Body of pancreas (tissue), 4 donors: ENCODE data around the gene VSTM2A. TPM values are rescaled to one million over a fixed set of nuclear protein-coding genes. Genes with fewer than 3 reads are reported as not detected.
"Not testable (repeated sequence)": the region's sequence is repeated elsewhere in the genome, so short reads cannot be mapped to it uniquely, and the experiment has no call there.

Source experiments
- ATAC-seq: fragments of 150-250 bp; one replicate; pipeline ENCODE4 v1.9.1; 2016
- DNase-seq, 4 donors: peaks; one replicate each; pipeline ENCODE4 v3.0.0-alpha.2; 2019
- H3K27ac ChIP-seq, 4 donors: fragments of 200-600 bp; sonication (generic); 1 replicate in 3 of 4; 2 replicates in 1 of 4; pipeline versions ENCODE4 v1.5.1 to v1.6.1; 2016 to 2019; ENCODE audit warnings: mild to moderate bottlenecking in 1 of 4, mixed read lengths in 1 of 4, moderate library complexity in 1 of 4
- H3K27me3 ChIP-seq, 2 donors: fragments of 200-600 bp; sonication (generic); one replicate each; pipeline ENCODE4 v1.6.0; 2016; ENCODE audit warnings: mild to moderate bottlenecking in 1 of 2
- H3K36me3 ChIP-seq, 2 donors: fragments of 200-600 bp; sonication (generic); replicated peaks in 1 of 2; 2 replicates each; pipeline ENCODE4 v1.5.1; 2016; ENCODE audit warnings: low read depth in 2 of 2; ENCODE audit not compliant: insufficient read depth in 1 of 2
- H3K4me1 ChIP-seq: fragments of 200-600 bp; sonication (generic); one replicate; pipeline ENCODE4 v1.6.0; 2016
- H3K4me3 ChIP-seq, 2 donors: fragments of 200-600 bp; sonication (generic); 1 replicate in 1 of 2; 2 replicates in 1 of 2; pipeline ENCODE4 v1.5.1; 2016 to 2019
- H3K9me3 ChIP-seq, 3 donors: fragments of 200-600 bp; sonication (generic); 1 replicate in 2 of 3; 2 replicates in 1 of 3; pipeline ENCODE4 v1.5.1; 2016
- CTCF ChIP-seq, 7 experiments: fragments of 450-650 bp in 4 of 7; fragments of 200-600 bp in 3 of 7; sonication (generic) in 3 of 7; IDR thresholded peaks; one replicate each; pipeline ENCODE4 v1.5.1; 2016 to 2019; ENCODE audit warnings: antibody characterized with exemption in 7 of 7
- POLR2A ChIP-seq, 3 donors: fragments of 450-650 bp; IDR thresholded peaks; one replicate each; pipeline ENCODE4 v1.6.1; 2016; ENCODE audit warnings: antibody characterized with exemption in 3 of 3, mild to moderate bottlenecking in 2 of 3
- WGBS, 2 donors: methylation state at CpG; one replicate each; pipeline ENCODE4 v1.1.5; 2017; 5-methylcytosine and 5-hydroxymethylcytosine counted together
- intact Hi-C: fragments of 100-400 bp; cut with DNase I; formaldehyde crosslinking; loops from one replicate; pipeline ENCODE4 v1.15.1; 2023
- total RNA-seq, 2 donors: library from RNA; depleted of rRNA; stranded (reverse); fragments of >200 nt; gene quantifications; one replicate each; pipeline ENCODE4 v1.1.0, GENCODE V29; 2016

VSTM2A gene
- under 1 TPM in 1 of 2 donors, not detected in 1; 0.26 TPM for total RNA-seq

GRCh38 chr7:54541669-54542625 is at the start of gene VSTM2A:
Gene VSTM2A, plus strand, starts transcription at chr7:54542375. Its CDS starts 356 bp downstream, at chr7:54542731.
- DNase-seq (peak in 1 of 4 donors; percentile 33), ATAC-seq (peak; percentile 30)
- intact Hi-C loops = no loop called here
- H3K27me3 ChIP-seq = peaks cover 0 to 22% of the 10 kb centered on the region in 2 donors
- WGBS, 2 donors = 2 to 3% methylated on average over 30 to 63 of the region's 64 CpGs
- peaks cover 17% of the 10 kb centered on the region for H3K4me1 ChIP-seq
- no peaks in the 10 kb centered on the region for H3K9me3 ChIP-seq
- H3K4me3 ChIP-seq = no peak within 1 kb of the TSS
- TF ChIP-seq CTCF (IDR thresholded peaks at IDR 0.05) (no peak), POLR2A (IDR thresholded peaks at IDR 0.05) (no peak)
- H3K36me3 ChIP-seq = no peaks in the 10 kb centered on the region
- H3K27ac ChIP-seq = no peak within 1 kb of the TSS

GRCh38 chr7:54504531-54504930 is 37.6 kb upstream of the VSTM2A start:
- H3K4me1 ChIP-seq, H3K36me3 ChIP-seq, H3K4me3 ChIP-seq, H3K27me3 ChIP-seq, DNase-seq, intact Hi-C loops, H3K9me3 ChIP-seq, H3K27ac ChIP-seq, ATAC-seq: not testable (repeated sequence)
- WGBS, 2 donors = 74 to 86% methylated on average over 10 of the region's 12 CpGs

- DNase-seq (no peak), ATAC-seq (no peak)
- Histone ChIP-seq H3K27me3 (no peaks in the 10 kb centered on the region), H3K4me1 (no peaks in the 10 kb centered on the region), H3K36me3 (no peaks in the 10 kb centered on the region), H3K9me3 (no peaks in the 10 kb centered on the region), H3K4me3 (no peak overlapping the region), H3K27ac (no peak overlapping the region)
- intact Hi-C loops = no loop called here
- 13 to 20% methylated on average over 1 of the region's 1 CpG for WGBS, 2 donors
- TF ChIP-seq POLR2A (IDR thresholded peaks at IDR 0.05) = no peak
- TF ChIP-seq CTCF (IDR thresholded peaks at IDR 0.05) = no peak
Observed at GRCh38 chr7:54529568-54529967, 12.6 kb upstream of the VSTM2A start.

GRCh38 chr7:54538122-54538521 is 4.1 kb upstream of the VSTM2A start:
- no peak for ATAC-seq
- no peaks in the 10 kb centered on the region for H3K36me3 ChIP-seq
- no peak for DNase-seq
- WGBS, 2 donors = 34 to 36% methylated on average over 3 of the region's 3 CpGs
- peaks cover 0 to 18% of the 10 kb centered on the region in 2 donors for H3K27me3 ChIP-seq
- H3K27ac ChIP-seq = no peak overlapping the region
- H3K9me3 ChIP-seq = no peaks in the 10 kb centered on the region
- H3K4me1 ChIP-seq = peaks cover 12% of the 10 kb centered on the region
- H3K4me3 ChIP-seq = no peak overlapping the region
- TF ChIP-seq POLR2A (IDR thresholded peaks at IDR 0.05) (no peak), CTCF (IDR thresholded peaks at IDR 0.05) (no peak)
- intact Hi-C loops = no loop called here

GRCh38 chr7:54543051-54543488 is 895 bp downstream of the VSTM2A start:
- Histone ChIP-seq H3K9me3 (no peaks in the 10 kb centered on the region), H3K4me1 (peaks cover 17% of the 10 kb centered on the region), H3K36me3 (no peaks in the 10 kb centered on the region), H3K27ac (no peak overlapping the region), H3K27me3 (peaks cover 0 to 22% of the 10 kb centered on the region in 2 donors), H3K4me3 (no peak overlapping the region)
- no peak for TF ChIP-seq CTCF (IDR thresholded peaks at IDR 0.05)
- intact Hi-C loops = no loop called here
- 2 to 6% methylated on average over 7 of the region's 7 CpGs for WGBS, 2 donors
- DNase-seq (no peak), ATAC-seq (no peak)
